SU-DHL-6 (cell line): ENCODE data around the gene CYYR1.

ENCODE experiments used
- CTCF ChIP-seq: fragments of 200-600 bp; sonication (generic); IDR thresholded peaks from one replicate; pipeline ENCODE4 v1.5.1; 2017; ENCODE audit warnings: antibody characterized with exemption, mild to moderate bottlenecking, low read length, moderate library complexity; ENCODE audit not compliant: insufficient read depth, poor library complexity, severe bottlenecking
- EZH2phosphoT487 ChIP-seq: fragments of 200-600 bp; sonication (generic), shearing (Covaris generic); conservative IDR thresholded peaks from 2 replicates; pipeline ENCODE4 v1.6.1; 2018; ENCODE audit warnings: mild to moderate bottlenecking, antibody characterized with exemption, low read length, moderate library complexity, mixed read lengths

DNA sequence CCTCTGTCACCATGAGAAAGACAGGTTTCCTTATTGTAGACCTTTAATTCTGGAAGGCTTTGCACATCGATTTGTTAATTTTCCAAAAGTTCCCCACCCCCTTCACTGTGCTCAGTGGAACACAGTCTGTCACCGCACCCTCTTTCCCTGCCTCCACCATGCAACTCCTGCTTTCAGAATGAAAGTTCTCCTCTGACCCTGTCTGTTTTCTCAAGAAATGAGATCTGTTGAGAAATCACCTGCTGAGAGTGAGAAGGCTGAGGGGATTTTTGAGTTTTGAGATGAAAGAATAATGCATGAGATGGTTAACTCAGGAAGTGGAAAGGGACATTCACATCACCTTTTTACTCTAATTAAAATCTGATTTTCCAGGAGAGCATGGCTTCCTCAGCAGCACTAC, 99.6 kb downstream of the CYYR1 start:
- TF ChIP-seq CTCF (no peak), EZH2phosphoT487 (no peak)
